Mucosa of stomach (tissue), 1 donor: ENCODE results near the gene DNAJC5.

Experiments used
- H3K27me3 ChIP-seq: one replicate; pipeline ENCODE4 v1.7.0; 2013; ENCODE audit warnings: mild to moderate bottlenecking, low read length; ENCODE audit not compliant: control insufficient read depth, insufficient read depth
- H3K36me3 ChIP-seq: one replicate; pipeline ENCODE4 v1.7.0; 2013; ENCODE audit warnings: low read length; ENCODE audit not compliant: control insufficient read depth, insufficient read depth
- H3K4me1 ChIP-seq: one replicate; pipeline ENCODE4 v1.7.0; 2013; ENCODE audit warnings: mild to moderate bottlenecking, low read length; ENCODE audit not compliant: control insufficient read depth, insufficient read depth
- H3K4me3 ChIP-seq: one replicate; pipeline ENCODE4 v1.7.0; 2013; ENCODE audit warnings: low read length
- H3K9ac ChIP-seq: one replicate; pipeline ENCODE4 v1.7.0; 2013; ENCODE audit warnings: mild to moderate bottlenecking, low read length, moderate library complexity
- H3K9me3 ChIP-seq: one replicate; pipeline ENCODE4 v1.7.0; 2013; ENCODE audit warnings: mild to moderate bottlenecking, low read length, moderate library complexity; ENCODE audit not compliant: control insufficient read depth
- donor health status: Pancreatic carcinoma.

The DNAJC5 gene

DNA sequence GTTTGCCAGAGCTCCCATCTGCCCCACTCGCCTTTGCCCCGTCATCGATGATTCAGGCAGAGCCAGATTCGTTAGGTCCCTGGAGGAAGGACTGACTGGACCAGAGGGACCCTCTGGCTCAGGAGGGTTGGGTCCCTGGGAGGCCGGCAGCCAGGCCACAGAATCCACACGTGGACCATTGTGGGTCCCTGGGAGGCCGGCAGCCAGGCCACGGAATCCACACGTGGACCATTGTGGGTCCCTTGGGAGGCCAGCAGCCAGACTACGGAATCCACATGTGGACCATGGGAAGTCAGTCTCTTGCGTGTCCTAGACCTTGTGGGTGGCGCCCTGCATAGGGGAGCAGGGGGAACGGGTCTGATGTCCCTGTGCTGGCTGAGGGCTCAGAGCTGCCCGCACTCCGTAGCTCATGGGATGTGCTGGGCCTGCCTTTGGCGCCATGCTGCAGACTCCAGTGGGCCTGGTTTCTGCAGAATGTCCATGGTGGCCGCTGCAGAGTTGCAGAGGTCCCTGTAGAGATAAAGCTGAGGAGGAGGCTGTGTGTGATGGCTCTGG lies 37.8 kb downstream of the DNAJC5 start:
- peaks cover 18% of the 10 kb centered on the region for H3K36me3 ChIP-seq
- H3K9ac ChIP-seq, result no peak overlapping the region
- H3K9me3 ChIP-seq, result no peaks in the 10 kb centered on the region
- no peak overlapping the region for H3K4me3 ChIP-seq
- H3K4me1 ChIP-seq, result peaks cover 10% of the 10 kb centered on the region
- no peaks in the 10 kb centered on the region for H3K27me3 ChIP-seq

DNA sequence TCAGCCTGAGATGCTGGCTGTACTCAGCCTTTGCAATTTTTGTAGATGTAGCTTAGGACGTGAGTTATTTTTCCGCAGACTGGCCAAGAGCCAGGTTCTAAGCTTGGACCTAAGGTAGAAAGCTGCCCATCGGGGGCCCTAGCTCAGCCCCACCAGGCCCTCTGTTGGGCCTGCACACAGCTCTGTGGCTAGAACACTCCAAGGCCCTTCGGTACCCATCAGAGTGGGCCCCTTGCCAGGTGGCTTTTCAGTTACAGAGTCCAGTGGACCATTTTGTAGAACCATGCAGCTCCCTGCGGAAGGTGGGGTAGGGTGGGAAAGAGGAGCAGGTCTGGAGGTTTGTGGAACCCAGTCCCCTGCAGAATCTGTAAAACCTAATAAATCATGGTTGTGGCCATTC lies 38.7 kb downstream of the DNAJC5 start:
- Histone ChIP-seq H3K9ac (no peak overlapping the region), H3K27me3 (no peaks in the 10 kb centered on the region), H3K36me3 (peaks cover 13% of the 10 kb centered on the region), H3K4me3 (no peak overlapping the region), H3K4me1 (peaks cover 10% of the 10 kb centered on the region), H3K9me3 (no peaks in the 10 kb centered on the region)

DNA sequence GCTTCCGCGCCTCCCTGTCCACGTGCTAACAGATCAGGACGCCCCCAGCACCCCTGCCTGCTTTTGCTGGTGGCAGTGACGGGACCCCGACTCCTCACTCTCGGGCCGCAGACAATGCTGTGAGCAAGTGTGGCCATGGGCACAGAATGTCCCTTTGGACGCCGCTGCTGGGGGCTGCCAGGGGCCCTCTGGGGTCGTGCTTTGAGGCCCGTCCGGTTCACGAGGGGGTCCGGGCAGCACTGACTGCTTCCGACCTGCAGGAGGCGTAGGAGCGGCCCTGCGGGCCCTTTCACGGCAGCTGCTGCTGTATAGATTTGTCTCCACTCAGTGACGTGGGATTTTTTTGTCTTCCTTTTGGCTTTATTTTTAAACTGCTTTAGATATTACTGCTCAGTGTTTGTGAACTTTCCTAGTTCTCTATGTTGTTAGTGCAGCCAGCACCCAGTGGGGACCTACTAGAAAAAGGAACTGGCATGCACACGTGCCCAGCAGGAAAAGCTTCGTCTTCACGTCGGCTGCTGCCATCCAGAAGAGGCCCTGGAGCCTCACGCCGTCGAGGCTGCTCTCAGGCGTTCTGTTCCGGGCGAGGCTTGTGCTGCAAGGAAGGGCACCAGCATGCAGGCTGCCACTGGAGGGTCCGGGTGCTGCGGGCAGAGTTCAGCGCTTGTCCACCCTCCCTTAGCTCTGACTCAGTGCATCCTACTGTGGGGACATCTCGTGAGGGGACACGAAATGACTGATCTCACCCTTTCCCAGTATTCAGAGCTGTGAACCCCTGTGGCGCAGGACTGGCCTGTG lies 39.5 kb downstream of the DNAJC5 start:
- peaks cover 10% of the 10 kb centered on the region for H3K4me1 ChIP-seq

DNA sequence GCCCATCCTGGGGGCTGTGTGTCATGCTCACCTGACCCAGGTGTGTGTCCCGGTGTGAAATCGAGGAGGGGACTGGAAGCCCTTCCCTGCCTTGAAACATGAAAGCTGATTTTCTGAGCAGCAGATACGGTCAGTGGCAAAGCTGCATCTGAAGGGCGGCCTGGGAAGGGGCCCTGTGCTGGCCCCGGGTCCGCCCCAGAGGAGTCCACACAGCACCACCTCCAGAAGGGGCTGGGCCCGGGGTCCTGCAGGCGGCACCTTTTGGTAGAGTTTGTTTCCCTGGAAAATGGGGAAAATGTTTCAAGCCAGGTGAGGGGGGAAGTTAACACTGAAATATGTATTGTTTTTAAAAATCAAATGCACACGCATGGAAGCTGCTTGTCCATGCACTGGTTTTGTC lies 40.5 kb downstream of the DNAJC5 start:
- Histone ChIP-seq H3K9ac (no peak overlapping the region), H3K4me3 (no peak overlapping the region), H3K4me1 (peaks cover 9% of the 10 kb centered on the region), H3K9me3 (no peaks in the 10 kb centered on the region), H3K27me3 (no peaks in the 10 kb centered on the region), H3K36me3 (peaks cover 13% of the 10 kb centered on the region)

More for the DNA sequence above, 39.5 kb downstream of the DNAJC5 start:
- H3K4me3 ChIP-seq, result no peak overlapping the region
- H3K36me3 ChIP-seq, result peaks cover 13% of the 10 kb centered on the region
- H3K9me3 ChIP-seq, result no peaks in the 10 kb centered on the region
- no peak overlapping the region for H3K9ac ChIP-seq
- no peaks in the 10 kb centered on the region for H3K27me3 ChIP-seq

DNA sequence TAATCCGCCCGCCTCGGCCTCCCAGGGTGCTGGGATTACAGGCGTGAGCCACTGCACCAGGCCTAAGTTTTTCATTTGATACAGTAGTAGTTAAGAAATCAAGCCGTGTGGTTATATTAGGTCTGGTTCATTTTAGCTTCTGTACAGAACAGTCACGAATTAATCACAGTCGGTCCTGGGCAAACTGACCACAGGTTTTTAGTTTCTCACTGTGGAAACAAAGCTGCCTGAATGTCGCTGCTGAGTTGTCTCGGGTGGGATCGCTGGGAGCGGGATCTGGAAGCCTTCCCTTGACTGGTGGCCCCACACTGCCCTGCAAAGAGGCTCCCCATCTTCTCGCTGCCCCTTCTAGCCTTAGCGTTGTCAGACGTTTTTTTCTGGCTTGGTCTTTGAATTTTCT lies 42.7 kb downstream of the DNAJC5 start:
- no peak overlapping the region for H3K4me3 ChIP-seq
- no peaks in the 10 kb centered on the region for H3K36me3 ChIP-seq
- H3K27me3 ChIP-seq, result no peaks in the 10 kb centered on the region
- H3K9me3 ChIP-seq, result no peaks in the 10 kb centered on the region
- H3K4me1 ChIP-seq, result no peaks in the 10 kb centered on the region
- H3K9ac ChIP-seq, result no peak overlapping the region

DNA sequence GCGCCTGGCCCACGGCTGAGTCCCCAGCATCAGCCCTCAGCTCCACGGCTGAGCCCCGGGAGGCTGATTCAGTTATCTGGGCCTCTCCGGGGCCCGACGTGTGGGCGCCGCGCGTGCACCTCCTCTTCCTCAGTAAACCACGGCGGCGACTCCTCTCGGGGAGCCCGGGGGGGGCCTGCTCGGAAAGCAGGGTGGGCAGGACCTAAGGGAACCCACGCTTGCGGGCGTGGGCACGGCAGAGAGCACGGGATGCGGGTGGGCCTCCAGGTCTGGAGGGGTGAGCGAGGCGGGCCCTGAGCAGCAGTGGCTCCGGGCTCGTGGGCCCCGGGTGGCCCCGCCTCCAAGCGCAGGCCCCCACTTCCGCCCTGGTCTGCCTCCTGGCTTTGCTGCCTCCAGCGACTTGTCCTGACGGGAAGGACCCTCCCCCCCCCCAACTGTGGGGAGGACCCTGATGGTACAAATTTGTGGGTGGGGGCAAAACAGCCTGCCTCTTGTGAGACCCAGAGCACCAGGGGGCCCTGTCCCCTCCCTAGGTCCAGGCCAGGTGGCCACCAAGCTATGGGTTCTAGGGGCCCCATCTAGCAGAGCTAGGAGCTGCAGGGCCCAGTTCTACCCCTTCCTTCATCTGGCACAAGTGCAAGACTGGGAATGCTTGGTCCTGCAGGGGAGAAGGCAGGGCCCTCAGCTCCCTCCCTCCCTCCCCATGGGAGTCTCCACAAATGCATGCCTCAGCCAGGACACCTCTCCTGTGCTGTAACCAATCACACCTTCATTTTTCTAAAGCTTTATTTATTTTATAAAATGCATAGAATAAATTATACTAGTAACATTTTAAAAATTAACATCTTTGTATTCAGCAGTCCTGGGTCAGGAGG lies 44.4 kb downstream of the DNAJC5 start:
- Histone ChIP-seq H3K4me3 (no peak overlapping the region), H3K4me1 (no peaks in the 10 kb centered on the region), H3K9ac (no peak overlapping the region), H3K9me3 (no peaks in the 10 kb centered on the region), H3K36me3 (peaks cover 4% of the 10 kb centered on the region), H3K27me3 (no peaks in the 10 kb centered on the region)

DNA sequence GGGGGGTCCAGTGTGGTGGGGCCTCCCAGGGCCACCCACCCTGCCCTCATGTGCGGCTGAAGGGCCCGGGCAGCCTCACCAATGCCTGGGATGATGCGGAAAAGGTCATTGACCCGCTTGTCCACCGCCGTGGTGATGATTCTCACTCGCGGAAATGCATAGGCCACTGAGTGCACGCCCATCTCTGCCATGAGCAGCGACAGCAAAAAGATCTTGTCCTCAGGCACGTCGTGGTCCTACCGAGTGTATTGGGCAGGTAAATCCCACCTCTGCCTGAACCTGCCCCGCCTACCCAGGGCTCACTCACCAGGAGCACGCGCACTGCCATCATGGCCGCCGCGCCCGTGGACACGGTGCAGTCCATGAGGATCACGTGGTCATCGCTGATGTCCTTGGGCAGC lies 45.1 kb downstream of the DNAJC5 start:
- no peak overlapping the region for H3K9ac ChIP-seq
- H3K27me3 ChIP-seq, result no peaks in the 10 kb centered on the region
- no peaks in the 10 kb centered on the region for H3K9me3 ChIP-seq
- peaks cover 4% of the 10 kb centered on the region for H3K36me3 ChIP-seq
- H3K4me3 ChIP-seq, result no peak overlapping the region
- no peaks in the 10 kb centered on the region for H3K4me1 ChIP-seq

DNA sequence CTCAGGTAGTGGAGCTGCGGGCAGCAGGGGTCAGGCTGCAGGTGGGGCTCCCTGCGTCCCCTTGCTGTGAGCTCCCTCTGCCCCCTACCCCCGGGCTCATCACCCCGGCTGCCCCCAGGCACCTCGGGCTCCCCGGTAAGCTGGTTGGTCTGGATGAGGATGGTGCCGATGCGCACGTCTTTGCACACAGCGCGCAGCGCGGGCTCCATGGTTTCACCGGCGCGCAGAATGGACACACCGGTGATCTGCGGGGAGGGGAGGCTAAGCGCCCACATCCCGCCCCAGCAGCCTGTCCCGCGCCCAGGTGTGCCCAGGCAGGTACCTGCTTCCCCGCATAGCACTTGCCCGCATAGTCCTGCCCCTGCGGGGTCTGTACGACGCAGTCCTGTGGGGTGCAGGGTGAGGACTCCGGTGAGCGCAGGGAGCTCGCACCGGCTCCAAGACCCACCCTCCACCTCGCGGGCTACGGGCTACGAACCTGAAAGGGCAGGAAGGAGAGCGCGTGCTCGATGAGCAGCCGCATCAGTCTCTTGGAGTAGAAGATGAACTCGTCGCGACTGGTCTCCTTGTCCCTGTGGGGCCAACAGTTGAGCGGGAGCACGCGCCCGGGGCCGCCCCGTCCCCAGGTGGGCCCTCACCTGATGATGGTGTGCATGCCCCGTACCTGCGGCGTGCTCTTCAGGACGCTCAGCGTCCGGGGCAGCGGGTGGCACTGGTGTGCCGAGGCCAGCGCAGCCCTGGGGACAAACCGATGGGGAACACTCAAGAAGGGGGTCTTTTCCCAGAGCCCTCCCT lies 45.7 kb downstream of the DNAJC5 start:
- Histone ChIP-seq H3K4me1 (no peaks in the 10 kb centered on the region), H3K9ac (no peak overlapping the region), H3K9me3 (no peaks in the 10 kb centered on the region), H3K36me3 (peaks cover 4% of the 10 kb centered on the region), H3K27me3 (no peaks in the 10 kb centered on the region), H3K4me3 (no peak overlapping the region)

DNA sequence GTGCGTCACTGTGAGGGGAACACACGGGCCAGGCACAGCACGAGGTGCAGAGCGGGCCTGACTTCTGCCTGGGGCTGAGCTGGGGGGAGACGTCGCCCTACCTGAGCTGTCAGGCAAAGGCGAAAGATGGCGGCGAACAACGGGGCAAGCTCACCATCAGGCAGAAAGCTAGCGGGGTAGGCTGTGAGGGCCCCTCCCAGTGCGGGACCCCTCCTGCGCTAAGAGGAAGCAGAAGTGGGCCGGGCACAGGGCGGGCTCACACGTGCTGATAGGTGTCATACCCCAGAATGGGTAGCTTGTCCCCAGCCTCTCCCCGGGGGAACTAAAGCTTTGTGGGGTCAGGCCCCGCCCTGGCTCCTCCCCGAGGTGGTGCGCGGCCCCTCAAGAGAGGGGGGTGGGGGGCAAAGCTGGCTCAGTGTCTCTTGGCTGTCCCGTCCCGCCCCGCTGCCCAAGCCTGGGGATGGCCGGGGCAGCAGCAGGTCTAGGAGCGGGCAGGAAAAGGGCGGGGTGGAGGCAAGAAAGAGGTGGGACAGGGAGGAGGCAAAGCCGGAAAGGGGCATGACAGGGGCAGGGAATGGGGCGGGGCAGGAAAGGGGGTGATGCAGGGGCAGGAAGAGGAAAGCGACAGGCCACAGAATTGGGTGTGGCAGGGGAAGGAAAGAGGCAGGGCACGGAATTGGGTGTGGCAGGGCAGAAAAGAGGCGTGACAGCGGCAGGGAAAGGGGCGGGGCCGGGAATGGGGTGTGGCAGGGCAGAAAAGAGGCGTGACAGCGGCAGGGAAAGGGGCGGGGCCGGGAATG lies 46.6 kb downstream of the DNAJC5 start:
- Histone ChIP-seq H3K4me3 (no peak overlapping the region), H3K27me3 (no peaks in the 10 kb centered on the region), H3K4me1 (no peaks in the 10 kb centered on the region), H3K36me3 (peaks cover 4% of the 10 kb centered on the region), H3K9me3 (no peaks in the 10 kb centered on the region), H3K9ac (no peak overlapping the region)

DNA sequence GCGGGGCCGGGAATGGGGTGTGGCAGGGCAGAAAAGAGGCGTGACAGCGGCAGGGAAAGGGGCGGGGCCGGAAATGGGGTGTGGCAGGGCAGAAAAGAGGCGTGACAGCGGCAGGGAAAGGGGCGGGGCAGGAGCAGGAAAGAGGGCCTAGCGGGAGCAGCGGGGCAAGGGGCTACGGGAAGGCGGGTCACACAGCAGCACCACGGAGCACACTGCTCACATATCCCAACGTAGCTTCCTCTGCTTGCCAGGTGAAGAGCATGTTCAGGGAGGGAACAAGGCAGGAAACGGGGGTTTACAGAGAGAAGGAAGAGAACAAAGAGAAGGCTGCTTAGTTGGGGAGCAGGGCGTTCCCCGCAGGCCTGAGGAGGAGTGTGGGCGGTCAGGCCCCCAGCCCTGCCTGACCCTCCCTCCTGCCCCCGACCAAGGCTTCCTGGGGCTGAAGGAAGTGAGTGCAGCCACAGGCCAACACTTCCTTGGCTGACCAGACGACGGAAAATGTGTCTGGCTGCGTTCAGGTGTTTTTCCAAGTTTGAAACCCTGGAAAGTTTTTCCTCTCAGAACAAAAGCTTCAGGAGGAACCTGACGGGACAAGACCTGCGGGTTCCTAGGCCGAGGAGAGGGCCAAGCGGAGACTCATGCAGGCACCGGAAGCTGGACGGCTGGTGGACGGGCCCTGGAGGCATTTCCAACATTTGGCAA lies 47.5 kb downstream of the DNAJC5 start:
- H3K4me1 ChIP-seq, result peaks cover 5% of the 10 kb centered on the region
- no peak overlapping the region for H3K9ac ChIP-seq
- no peaks in the 10 kb centered on the region for H3K27me3 ChIP-seq
- H3K4me3 ChIP-seq, result no peak overlapping the region
- H3K36me3 ChIP-seq, result peaks cover 4% of the 10 kb centered on the region
- no peaks in the 10 kb centered on the region for H3K9me3 ChIP-seq
